GM23338 (cell line): ENCODE measurements around the gene AGAP3. TPM values are rescaled to one million over a fixed set of nuclear protein-coding genes. Genes with fewer than 3 reads are reported as not detected.

ENCODE experiments used
- ATAC-seq: fragments of 200-7000 bp; cut with Tn5 transposase; 3 replicates; pipeline ENCODE4 v1.9.1; 2020
- DNase-seq: peaks from one replicate; pipeline ENCODE4 v3.0.0-alpha.2; 2015; ENCODE audit warnings: low spot score
- H2AFZ ChIP-seq: fragments of 200-600 bp; sonication (generic); 2 replicates; pipeline ENCODE4 v1.8.0; 2016; ENCODE audit warnings: antibody characterized with exemption, mild to moderate bottlenecking, moderate library complexity
- H3F3A ChIP-seq: fragments of 200-600 bp; sonication (generic); replicated peaks from 2 replicates; pipeline ENCODE4 v1.8.0; 2017; ENCODE audit warnings: antibody characterized with exemption, mixed run types, low read depth
- H3K27ac ChIP-seq: fragments of 200-600 bp; sonication (generic); 2 replicates; pipeline ENCODE4 v1.6.1; 2016; ENCODE audit warnings: low read depth
- H3K27me3 ChIP-seq: fragments of 200-600 bp; sonication (generic); 2 replicates; pipeline ENCODE4 v1.8.0; 2016; ENCODE audit warnings: mild to moderate bottlenecking, mixed run types, moderate library complexity; ENCODE audit not compliant: insufficient read depth
- H3K36me3 ChIP-seq: fragments of 200-600 bp; sonication (generic); 2 replicates; pipeline ENCODE4 v1.8.0; 2016; ENCODE audit warnings: mild to moderate bottlenecking; ENCODE audit not compliant: insufficient read depth
- H3K4me1 ChIP-seq: fragments of 200-600 bp; sonication (generic); 2 replicates; pipeline ENCODE4 v1.8.0; 2016; ENCODE audit warnings: mild to moderate bottlenecking, moderate library complexity; ENCODE audit not compliant: insufficient read depth
- H3K4me2 ChIP-seq: fragments of 200-600 bp; sonication (generic); 2 replicates; pipeline ENCODE4 v1.7.1; 2017; ENCODE audit warnings: mixed run types
- H3K4me3 ChIP-seq: fragments of 200-600 bp; sonication (generic); 2 replicates; pipeline ENCODE4 v1.6.1; 2016; ENCODE audit warnings: mixed run types
- H3K79me2 ChIP-seq: fragments of 200-600 bp; sonication (generic); replicated peaks from 2 replicates; pipeline ENCODE4 v1.8.0; 2017; ENCODE audit warnings: mild to moderate bottlenecking; ENCODE audit not compliant: insufficient read depth
- H3K9me2 ChIP-seq: fragments of 200-600 bp; sonication (generic); 2 replicates; pipeline ENCODE4 v1.8.0; 2017; ENCODE audit not compliant: insufficient read depth
- H4K20me1 ChIP-seq: fragments of 200-600 bp; sonication (generic); replicated peaks from 2 replicates; pipeline ENCODE4 v1.8.0; 2017; ENCODE audit warnings: mild to moderate bottlenecking; ENCODE audit not compliant: insufficient read depth
- H3K27ac Mint-ChIP-seq: 2 replicates; pipeline ENCODE4 v1.8.0; 2020; ENCODE audit warnings: inconsistent platforms, mild to moderate bottlenecking, moderate library complexity, mixed read lengths
- H3K27me3 Mint-ChIP-seq: 3 replicates; pipeline ENCODE4 v1.8.0; 2022; ENCODE audit warnings: low read depth, mild to moderate bottlenecking, moderate library complexity, mixed read lengths, inconsistent platforms; ENCODE audit not compliant: insufficient read depth, poor library complexity
- H3K36me3 Mint-ChIP-seq: 3 replicates; pipeline ENCODE4 v1.8.0; 2021; ENCODE audit warnings: low read depth, mild to moderate bottlenecking, inconsistent platforms, moderate library complexity, mixed read lengths
- H3K4me1 Mint-ChIP-seq: 3 replicates; pipeline ENCODE4 v1.8.0; 2020; ENCODE audit warnings: mild to moderate bottlenecking, inconsistent platforms, mixed read lengths
- H3K4me3 Mint-ChIP-seq: 3 replicates; pipeline ENCODE4 v1.8.0; 2021; ENCODE audit warnings: moderate library complexity, mild to moderate bottlenecking, inconsistent platforms, mixed read lengths
- H3K9me3 Mint-ChIP-seq: 3 replicates; pipeline ENCODE4 v1.8.0; 2020; ENCODE audit warnings: moderate library complexity, mild to moderate bottlenecking, inconsistent platforms, mixed read lengths
- CREB1 ChIP-seq: fragments of 250-450 bp; sonication (Bioruptor Pico); IDR thresholded peaks from 2 replicates; pipeline ENCODE4 v1.5.0; 2020; ENCODE audit warnings: low read depth, mild to moderate bottlenecking, moderate library complexity
- CTCF ChIP-seq, 2 experiments: fragments of 200-600 bp in 1 of 2; sonication (generic) in 1 of 2; conservative IDR thresholded peaks; 2 replicates each; pipeline versions ENCODE4 v1.5.1 to v1.6.1; 2016 to 2017; ENCODE audit warnings: antibody characterized with exemption in 2 of 2, low read depth in 2 of 2, mild to moderate bottlenecking in 2 of 2, moderate library complexity in 1 of 2
- ETS1 ChIP-seq: IDR thresholded peaks from 2 replicates; pipeline ENCODE4 v1.6.1; 2016; ENCODE audit warnings: antibody characterized with exemption
- EZH2 ChIP-seq: fragments of 200-600 bp; sonication (generic); IDR thresholded peaks from one replicate; pipeline ENCODE4 v1.8.0; 2017; ENCODE audit warnings: antibody characterized with exemption, mild to moderate bottlenecking, low read depth; ENCODE audit not compliant: unreplicated experiment
- EZH2phosphoT487 ChIP-seq: fragments of 200-600 bp; sonication (generic); IDR thresholded peaks from one replicate; pipeline ENCODE4 v1.8.1; 2018; ENCODE audit warnings: antibody characterized with exemption; ENCODE audit not compliant: unreplicated experiment
- JUNB ChIP-seq: IDR thresholded peaks from one replicate; pipeline ENCODE4 v1.6.1; 2016; ENCODE audit warnings: antibody characterized with exemption; ENCODE audit not compliant: unreplicated experiment
- NANOG ChIP-seq: IDR thresholded peaks from 2 replicates; pipeline ENCODE4 v1.6.1; 2016; ENCODE audit warnings: antibody characterized with exemption, borderline replicate concordance
- POLR2AphosphoS5 ChIP-seq: IDR thresholded peaks from 2 replicates; pipeline ENCODE4 v1.6.1; 2016; ENCODE audit warnings: antibody characterized with exemption, low read depth
- REST ChIP-seq: IDR thresholded peaks from one replicate; pipeline ENCODE4 v1.6.1; 2018; ENCODE audit warnings: antibody characterized with exemption; ENCODE audit not compliant: unreplicated experiment
- STAT1 ChIP-seq: IDR thresholded peaks from one replicate; pipeline ENCODE4 v1.6.1; 2016; ENCODE audit warnings: antibody characterized with exemption; ENCODE audit not compliant: unreplicated experiment
- ZNF114 ChIP-seq: fragments of 250-450 bp; sonication (Bioruptor Pico); IDR thresholded peaks from 2 replicates; pipeline ENCODE4 v1.5.0; 2020; ENCODE audit warnings: mild to moderate bottlenecking, moderate library complexity
- ZNF331 ChIP-seq: fragments of 250-450 bp; sonication (Bioruptor Pico); IDR thresholded peaks from 2 replicates; pipeline ENCODE4 v1.5.0; 2020; ENCODE audit warnings: low read depth, mild to moderate bottlenecking, moderate library complexity
- ZNF462 ChIP-seq: fragments of 250-450 bp; sonication (Bioruptor Pico); IDR thresholded peaks from 2 replicates; pipeline ENCODE4 v1.5.0; 2020; ENCODE audit warnings: mild to moderate bottlenecking, moderate library complexity
- polyA plus RNA-seq: library from polyadenylated mRNA; unstranded; fragments of >200 nt; fragmentation: Nextera tagmentation; extraction: Ambion mirVana; gene quantifications from 2 replicates; pipeline ENCODE4 v1.2.1, GENCODE V29; 2016
- total RNA-seq: library from RNA; depleted of rRNA; stranded (reverse); fragments of >200 nt; shearing (Covaris generic); gene quantifications from 2 replicates; pipeline ENCODE4 v1.2.3, GENCODE V29; 2014

AGAP3 gene
- total and polyA plus RNA-seq, 2 experiments from 2014 or later, result 24.0 to 39.2 TPM

GRCh38 chr7:151040616-151041375, 45.5 kb upstream of the AGAP3 start:
- H3K4me3 Mint-ChIP-seq, result no peak overlapping the region
- H3F3A ChIP-seq, result no peaks in the 10 kb centered on the region
- H3K4me2 ChIP-seq, result no peak overlapping the region

More at GRCh38 chr7:151040616-151041375, 45.5 kb upstream of the AGAP3 start:
- Histone ChIP-seq H3K27me3 (no peaks in the 10 kb centered on the region), H3K4me1 (no peaks in the 10 kb centered on the region), H3K9me2 (no peaks in the 10 kb centered on the region), H3K79me2 (no peaks in the 10 kb centered on the region), H3K36me3 (no peaks in the 10 kb centered on the region), H3K27ac (no peak overlapping the region), H2AFZ (no peak overlapping the region), H4K20me1 (no peaks in the 10 kb centered on the region), H3K4me3 (no peak overlapping the region)
- H3K27me3 Mint-ChIP-seq, result peaks cover 14% of the 10 kb centered on the region
- no peaks in the 10 kb centered on the region for H3K9me3 Mint-ChIP-seq
- TF ChIP-seq ZNF462 (CRISPR knock-in tag) (no peak), CREB1 (CRISPR knock-in tag) (no peak), JUNB (no peak), EZH2phosphoT487 (no peak), ZNF114 (CRISPR knock-in tag) (no peak), EZH2 (no peak), POLR2AphosphoS5 (no peak), CTCF (conservative IDR thresholded peaks at IDR 0.05; ENCODE audit: low read depth in 2 of 2) (no peak), NANOG (no peak), STAT1 (no peak), ETS1 (no peak), ZNF331 (CRISPR knock-in tag) (no peak), REST (no peak)
- peaks cover 3% of the 10 kb centered on the region; the same call in 1 of the 3 replicates for H3K36me3 Mint-ChIP-seq
- DNase-seq (no peak), ATAC-seq (no peak)
- H3K4me1 Mint-ChIP-seq, result peaks cover 2% of the 10 kb centered on the region; the same call in 1 of the 3 replicates
- no peak overlapping the region for H3K27ac Mint-ChIP-seq
